Measurements from ENCODE around the gene SVOP. TPM values are rescaled to one million over a fixed set of nuclear protein-coding genes. Genes with fewer than 3 reads are reported as not detected.

Gene SVOP
- total RNA-seq, 1 donor from 2014 or later, result not detected

GRCh38 chr12:108858311-108859074 is 162.4 kb downstream of the SVOP start:
- no peak for DNase-seq (ENCODE audit: extremely low read depth, low read depth, low spot score)

Other genes with a start within 250 kb of the SVOP start
- 31.6 and 54.4 TPM in 2 replicates for gene SSH1, start 163.5 kb downstream of the SVOP start, total RNA-seq
- gene DAO, start 141.0 kb downstream of the SVOP start, total RNA-seq, result not detected in 2 replicates
- gene USP30, start 31.5 kb upstream of the SVOP start, total RNA-seq, result 6.7 and 8.2 TPM in 2 replicates
- gene ALKBH2, start 72.4 kb upstream of the SVOP start, total RNA-seq, result 6.1 and 12.1 TPM in 2 replicates
- gene UNG, start 76.5 kb upstream of the SVOP start, total RNA-seq, result 27.6 and 40.8 TPM in 2 replicates
- 1.4 and 6.0 TPM in 2 replicates for gene ACACB, start 95.5 kb upstream of the SVOP start, total RNA-seq

All from glomerular endothelial cell (primary cell).